HG03108 (cell line): ENCODE measurements around the gene SORCS2.

Source experiments
- ATAC-seq: cut with Tn5 transposase; IDR thresholded peaks from one replicate; pipeline ENCODE4 v1.9.1; 2021; ENCODE audit warnings: moderate library complexity; ENCODE audit not compliant: unreplicated experiment

Gene SORCS2

DNA sequence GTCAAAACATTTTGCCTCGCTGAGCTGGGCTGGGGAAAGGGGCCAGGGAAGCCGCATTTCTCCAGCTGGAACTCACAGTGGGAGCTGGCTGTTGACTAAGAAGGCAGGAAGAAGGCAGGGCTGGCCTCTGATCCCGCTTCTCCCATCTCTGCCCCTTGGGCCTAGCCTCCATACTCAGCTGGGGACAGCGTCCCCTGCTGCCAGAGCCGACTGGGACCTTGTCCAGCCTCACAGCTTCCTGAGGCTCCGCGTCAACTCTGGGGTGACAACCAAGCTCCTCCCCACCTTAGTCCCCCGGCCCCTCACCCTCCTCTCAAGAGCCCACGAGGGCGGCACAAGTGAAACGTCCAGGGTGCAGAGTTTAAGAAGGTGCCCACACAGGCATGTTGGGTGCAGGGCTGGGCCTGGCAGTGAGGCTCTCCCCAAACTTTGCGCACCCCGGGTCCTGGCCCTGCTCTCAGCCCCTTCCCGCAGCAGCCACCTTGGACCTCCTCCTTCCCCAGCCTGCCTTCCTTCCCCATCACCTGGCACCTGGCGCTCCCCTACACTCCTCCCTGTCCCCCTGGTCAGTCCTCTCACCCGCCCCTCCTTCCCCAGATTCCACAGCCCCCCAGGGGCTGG lies 141.6 kb downstream of the SORCS2 start:
- no peak for ATAC-seq

DNA sequence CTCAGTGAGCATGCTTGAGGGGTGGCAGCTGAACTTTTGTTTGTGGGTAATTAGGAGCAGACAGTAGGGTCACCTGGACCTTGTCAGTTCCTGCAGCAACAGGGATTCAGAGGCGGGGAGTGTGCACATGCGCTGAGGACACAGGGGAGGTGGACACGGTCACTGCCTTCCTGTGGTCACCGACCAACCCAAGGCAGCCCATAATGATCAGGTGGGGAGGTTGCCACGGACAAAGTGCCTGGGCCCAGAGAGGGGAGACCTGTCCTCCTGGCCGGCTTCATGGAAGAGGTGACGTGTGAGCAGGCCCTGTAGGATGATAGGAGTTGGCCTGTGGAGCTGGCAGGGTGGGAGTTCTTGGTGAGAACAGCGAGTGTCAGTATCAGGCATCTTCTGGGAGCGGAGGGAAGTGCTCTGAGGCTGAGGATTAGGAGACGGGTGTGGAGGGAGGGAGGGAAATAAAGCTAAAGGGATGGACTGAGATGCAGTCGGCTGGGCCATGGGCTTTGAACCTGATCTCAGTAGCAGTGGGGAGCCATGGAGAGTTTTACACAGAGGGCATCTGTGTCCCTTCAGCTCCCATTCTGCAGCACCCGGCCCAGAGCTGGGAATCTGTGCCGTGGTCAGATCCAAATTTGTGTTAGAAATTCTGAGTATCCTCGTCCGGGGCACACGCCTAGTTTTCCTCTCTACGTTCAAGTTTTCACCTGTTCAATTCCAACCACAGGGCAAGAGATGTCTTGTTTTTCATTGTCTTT lies 142.4 kb downstream of the SORCS2 start:
- ATAC-seq, result no peak

DNA sequence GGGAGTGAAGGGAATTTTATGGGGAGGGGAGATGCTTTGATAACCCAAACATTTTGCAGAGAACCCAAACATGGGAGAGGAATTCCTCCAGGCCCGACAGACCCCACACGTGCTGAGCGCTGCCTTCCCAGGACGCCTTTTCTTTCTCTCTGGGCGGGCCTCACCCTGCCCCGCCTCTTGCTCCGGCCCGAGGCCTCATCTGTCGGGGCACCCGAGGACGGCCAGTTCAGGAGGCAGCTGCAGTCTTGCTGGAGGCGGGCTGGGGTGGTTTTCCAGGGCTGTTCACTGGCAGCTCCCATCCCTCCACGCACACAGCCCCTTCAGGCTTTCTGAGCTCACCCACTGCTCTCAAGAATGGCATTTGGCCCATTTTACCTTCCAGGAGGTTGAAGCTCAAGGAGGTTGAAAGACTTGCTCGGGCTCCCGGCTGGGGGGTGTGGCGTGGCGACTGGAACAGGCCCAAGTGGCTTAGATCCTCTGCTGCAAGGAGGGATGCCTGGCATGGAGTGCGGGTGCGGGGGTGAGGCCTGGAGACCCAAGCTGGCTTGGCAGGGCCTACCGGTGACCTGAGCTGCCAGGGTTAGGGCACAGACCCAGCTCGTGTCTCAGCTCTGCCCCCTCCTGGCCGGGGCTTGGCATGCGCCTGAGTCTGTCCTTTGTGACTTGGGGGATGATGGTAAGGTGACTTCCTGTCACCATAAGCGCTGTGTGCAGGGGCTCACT lies 143.2 kb downstream of the SORCS2 start:
- ATAC-seq, result no peak

DNA sequence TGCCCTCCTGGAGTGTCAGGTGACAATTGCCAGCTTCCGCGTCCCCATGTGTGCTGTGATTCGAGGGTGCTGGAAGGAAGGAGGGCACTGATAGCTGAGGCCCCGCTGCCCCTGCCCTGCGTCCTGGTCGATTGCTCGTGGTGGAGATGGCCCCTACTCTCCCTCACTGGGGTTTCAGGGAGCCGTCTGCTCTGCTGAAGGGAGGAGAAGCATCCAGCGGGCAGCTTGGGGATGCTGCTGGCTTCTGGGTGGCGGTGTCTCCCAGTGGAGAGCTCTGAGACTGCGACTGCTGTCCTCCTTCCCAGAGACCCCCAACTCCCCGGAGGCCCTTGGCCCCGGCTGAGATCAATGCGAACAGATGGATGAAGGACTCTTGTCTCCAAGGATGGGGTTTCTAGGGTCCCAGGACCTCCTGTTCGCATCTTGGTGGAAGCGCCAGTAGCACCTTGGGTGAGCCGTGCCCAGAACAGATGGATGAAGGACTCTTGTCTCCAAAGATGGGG lies 143.8 kb downstream of the SORCS2 start:
- no peak for ATAC-seq

DNA sequence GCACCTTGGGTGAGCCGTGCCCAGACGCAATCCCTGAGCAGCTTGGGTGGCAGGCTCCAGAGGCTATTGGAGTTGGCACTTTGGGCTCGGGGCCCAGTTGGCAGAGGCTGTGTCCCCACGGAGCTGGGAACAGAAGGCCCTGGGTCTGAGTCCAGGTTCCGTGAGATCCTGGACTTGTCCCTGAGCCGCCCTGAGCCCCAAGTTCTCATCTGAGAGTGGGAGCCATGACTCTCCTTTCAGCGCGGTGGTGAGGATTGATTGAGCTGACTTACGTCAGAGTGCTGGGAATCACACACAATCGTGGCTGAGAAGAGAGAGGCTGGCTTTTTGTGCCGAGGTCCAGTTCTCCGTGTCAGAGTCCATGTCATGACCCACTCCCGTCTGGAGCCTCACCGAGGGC lies 144.4 kb downstream of the SORCS2 start:
- no peak for ATAC-seq

DNA sequence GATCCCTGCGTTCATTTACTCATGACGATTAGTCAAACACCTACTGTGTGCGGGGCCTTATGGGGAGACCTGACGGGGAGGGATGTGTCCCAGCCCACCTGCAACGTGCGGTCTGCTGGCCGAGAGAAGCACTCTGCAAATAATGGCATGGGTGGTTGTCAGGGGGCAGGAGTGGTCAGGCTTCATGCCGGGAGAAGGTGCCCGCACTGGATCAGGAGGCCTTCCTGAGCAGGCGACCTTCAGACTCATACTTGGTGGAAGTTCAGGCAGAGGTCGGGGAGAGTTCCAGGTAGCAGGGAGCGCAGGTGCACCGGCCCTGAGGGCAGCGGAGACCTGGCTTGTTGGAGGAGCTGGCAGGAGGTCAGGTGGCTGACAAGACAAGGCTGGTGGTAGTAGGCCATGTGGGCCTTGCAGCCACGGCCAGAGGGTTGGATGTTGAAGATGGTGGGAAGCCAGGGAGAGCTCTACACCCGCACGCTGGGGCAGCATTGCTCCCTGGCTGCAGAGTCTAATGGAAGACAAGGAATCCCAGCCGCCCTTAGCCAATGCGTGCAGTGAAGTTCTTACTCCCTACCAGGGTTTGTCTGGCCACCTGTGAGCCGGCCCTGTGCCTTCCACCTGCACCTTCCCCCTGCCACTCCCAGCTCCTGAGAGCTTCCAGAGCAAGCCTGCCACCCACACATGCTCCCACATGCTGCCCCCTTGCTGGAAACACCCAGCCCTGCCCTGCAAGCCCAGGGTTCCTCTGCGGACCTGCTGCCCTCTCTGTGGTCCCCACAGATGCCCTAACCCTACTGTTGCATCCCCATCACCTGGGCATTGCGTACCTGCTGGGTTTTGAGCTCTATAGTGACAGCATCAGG lies 145.1 kb downstream of the SORCS2 start:
- no peak for ATAC-seq

DNA sequence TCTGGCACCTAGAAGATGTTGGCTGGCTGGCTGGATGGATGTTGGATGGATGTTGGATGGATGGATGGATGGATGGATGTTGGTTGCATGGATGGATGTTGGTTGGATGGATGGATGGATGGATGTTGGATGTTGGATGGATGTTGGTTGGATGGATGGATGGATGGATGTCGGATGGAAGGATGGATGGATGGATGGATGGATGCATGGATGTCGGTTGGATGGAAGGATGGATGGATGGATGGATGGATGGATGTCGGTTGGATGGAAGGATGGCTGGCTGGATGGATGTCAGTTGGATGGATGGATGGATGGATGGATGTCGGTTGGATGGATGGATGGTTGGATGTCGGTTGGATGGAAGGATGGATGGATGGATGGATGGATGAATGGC lies 145.7 kb downstream of the SORCS2 start:
- no peak for ATAC-seq

DNA sequence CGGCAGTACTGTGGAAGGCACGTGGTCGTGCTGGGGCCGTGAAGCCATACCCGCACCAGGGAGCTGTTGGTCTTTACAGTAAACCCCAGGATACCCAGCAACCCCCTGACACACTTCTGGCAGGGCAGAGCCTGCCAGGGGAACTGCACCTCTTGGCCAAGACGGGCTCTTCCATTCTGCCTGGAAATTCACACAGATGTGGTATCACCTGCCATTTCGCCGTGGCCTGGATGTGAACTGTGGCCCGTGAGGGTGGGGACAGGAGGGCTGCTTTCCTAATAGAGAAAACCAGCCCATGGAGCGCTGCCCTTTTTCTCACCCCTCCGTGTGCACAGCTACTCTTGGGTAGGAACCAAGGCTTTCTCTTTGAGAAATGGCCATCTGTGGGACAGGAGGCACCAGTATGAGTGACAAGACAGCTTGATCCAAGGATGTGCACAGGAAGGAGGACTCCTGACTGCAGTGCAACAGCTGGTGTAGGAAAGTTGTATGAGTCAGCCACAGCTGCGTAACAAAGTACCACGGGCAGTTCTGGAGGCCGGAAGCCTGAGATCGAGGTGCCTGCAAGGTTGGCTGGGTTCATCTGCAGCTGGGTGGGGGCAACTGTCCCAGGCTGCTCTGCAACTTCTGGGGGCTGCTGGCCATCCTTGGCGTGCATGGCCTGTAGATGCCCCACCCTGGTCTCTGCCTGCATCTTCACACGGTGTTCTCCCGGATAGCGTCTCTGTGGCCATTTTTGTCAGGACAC lies 146.7 kb downstream of the SORCS2 start:
- no peak for ATAC-seq

DNA sequence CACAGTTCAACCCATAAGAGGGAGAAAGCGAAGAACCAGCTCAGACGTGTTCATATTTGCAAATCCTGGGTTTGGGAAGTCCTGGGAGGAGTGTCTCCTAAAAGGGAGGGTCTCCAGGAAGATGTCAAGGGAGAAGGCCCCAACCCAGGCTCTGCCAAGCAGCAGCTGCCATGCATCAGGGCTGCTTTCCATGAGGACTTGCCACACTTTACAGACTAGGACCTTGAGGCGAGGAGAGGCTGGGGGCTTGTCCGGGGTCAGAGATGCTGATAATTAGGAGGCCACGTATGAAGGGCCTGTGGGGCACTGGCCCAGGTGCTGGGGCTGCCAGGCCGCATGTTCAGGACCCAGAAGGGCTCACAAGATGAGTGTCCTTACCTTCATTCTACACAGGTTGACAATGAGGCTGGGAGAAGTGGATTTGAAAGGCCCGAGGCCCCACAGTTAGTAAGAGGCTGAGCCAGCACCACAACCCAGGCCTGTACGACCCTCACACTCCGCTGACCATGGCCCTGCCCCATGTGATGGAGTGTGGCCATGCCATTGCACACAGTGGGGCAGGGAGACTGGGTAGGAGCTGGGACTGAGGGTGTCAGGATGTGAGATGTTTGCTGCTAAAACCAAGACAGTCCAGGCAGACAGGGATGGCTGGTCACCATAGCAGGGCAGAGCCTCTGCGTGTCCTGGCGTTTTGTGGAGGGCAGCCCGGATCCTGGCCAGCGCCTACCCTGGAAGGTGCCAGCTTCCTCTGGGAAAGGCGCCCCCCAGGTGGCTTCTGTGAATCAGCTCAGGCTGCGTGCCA lies 147.6 kb downstream of the SORCS2 start:
- no peak for ATAC-seq

DNA sequence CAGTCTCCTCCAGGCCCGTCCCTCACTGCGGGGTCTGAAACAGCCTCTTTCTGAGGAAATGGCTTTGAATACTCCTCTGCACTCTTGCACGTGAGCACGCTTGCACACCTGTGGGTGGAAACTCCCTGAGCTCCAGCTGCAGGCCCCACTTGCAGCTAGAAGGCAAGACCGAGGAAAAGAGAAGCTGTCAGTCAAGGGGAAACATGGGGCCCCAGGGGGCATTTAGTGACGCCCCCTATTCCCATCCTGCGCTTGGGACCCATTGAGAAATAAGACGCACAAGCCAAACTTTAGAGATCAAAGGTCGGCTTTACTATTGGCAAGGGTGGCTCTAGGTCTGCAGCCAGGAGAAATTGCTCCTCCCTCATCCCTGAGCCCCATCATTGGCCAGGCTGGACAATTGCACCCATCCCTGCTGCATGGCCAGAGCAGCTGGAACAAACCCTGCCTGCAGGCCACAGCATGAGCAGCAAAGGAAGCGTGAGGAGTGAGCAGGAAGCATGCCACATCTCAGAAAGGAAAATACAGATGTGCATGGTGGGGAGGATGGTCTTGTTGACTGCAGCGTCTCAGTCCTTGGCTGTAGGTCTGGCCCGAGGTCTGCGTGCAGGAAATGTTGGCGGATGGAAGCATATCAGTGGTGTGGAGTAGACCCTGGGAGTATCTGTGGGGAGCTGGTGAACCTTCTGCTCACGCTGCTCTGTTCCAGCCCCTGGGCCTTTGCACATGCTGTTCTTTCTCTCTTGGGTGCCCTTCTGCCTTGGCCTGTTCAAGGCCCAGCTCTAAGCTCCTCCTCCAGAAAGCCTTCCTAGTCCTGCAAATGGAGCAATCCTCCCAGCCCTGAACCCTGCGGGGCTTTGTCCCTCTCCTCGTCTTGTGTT lies 148.5 kb downstream of the SORCS2 start:
- no peak for ATAC-seq

DNA sequence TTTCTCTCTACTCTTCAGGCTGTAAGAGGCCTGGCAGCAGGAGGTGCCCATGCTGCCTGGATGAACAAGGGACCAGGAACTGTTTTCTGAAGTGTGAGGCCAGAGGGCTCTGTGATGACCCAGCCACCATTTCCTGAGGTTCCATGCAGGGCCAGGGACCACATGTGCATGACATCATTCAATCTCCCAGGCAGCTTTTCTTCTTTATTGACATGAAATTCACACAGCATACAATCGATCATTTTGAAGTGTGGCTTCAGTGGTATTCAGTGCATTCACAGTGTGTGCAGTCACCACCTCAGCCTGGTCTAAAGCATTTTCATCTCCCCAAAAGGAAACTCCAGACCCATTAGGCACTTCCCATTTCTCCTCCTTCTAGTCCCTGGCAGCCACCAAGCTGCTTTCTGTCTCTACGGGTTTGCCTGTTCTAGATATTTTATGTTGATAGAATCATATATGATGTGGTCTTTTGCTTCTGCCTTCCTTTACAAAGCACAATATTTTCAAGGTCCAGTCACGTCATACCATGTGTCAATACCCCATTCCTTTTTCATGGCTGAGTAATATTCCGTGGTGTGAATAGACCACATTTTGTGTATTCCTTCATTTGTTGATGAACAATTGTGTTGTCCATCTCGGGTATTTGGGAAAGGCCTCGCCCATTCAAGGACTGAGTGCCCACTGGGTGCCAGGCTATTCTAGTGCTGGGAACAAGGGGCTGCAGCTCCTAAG lies 149.3 kb downstream of the SORCS2 start:
- ATAC-seq, result no peak

DNA sequence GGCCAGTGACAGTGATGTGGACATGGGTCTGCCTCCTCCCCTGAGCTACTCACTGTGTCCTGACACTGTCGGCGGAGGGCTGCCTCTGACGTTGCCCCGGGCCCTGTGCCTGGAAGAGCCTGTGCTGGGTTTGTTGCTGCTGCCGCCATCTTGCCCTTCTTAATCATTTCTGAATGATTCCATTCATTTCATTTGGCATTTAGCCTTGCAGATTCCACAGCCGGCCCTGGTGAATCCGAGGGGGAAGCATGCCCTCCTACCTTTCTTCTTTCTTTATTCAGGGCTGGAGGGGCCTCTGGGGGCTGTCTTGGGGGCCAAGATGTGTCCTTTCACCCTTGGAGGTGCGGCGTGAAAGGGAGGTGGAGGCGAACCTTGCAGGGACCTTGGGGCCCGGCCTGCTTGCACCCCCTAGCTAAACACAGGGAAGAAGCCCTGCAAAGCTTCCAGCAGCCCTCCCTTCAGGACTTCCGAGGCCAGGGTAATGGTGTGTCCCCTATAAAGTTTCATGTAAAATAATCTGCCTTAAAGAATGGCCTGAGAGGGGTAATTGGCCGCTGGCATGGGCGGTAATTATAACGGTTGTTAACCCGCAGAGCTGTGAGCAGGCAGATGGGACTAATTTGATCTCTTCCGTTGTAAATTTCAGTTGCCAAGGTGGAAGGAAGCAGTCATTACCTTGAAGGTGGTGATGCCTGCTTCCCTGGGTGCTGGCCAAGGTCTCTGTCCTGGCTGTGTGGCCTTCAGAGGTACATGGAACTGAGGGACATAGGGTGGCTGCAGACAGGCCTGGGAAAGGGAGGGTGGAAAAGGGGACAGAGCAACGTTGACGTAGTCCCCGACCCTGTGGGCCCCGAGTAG lies 150.1 kb downstream of the SORCS2 start:
- no peak for ATAC-seq

DNA sequence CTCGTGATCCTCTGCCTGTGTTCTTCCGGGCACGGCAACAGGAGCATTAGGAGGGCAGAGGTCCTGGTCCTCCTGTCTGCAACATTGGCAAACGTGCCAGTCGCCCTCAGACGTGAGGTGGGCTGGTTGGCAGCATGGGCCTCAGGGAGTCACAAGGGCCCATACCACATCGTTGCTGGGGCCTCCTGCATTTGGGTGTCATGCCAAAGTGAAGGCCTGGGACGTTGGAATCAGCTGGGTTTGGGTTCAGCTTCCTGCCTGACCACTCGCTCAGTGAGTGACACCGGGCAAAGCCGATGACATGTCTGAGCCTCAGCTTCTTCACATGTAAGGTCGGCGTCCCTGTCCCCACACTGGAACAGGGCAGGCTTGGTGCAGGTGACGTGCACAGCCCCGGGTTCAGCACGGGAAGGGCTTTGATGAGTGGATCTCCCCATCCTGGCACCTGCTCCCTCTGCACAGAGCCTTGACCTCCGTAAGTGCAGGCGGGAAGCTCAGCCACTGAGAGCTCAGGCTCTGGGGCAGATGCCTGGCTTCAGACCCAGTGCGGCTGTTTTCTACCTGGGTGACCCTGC lies 150.8 kb downstream of the SORCS2 start:
- ATAC-seq, result no peak

DNA sequence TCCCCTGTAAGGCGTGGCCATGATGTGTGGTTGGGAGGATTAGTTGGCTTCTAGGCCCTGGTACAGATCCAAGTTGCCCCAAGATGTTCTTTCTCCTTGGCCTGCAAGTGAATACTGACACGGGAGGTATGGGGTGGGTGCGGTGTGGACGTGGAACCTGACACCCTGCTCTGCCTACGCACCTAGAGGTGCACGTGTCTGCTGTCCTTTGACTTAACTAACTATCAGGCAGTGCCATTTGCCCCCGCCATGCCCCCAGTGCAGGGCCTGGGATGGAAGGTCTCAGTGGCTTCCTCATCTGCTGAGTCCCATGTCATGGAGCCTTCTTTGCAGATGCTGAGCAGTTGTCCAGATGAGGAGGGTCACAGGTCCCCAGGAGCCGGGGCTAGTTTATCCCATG lies 151.6 kb downstream of the SORCS2 start:
- ATAC-seq, result no peak

DNA sequence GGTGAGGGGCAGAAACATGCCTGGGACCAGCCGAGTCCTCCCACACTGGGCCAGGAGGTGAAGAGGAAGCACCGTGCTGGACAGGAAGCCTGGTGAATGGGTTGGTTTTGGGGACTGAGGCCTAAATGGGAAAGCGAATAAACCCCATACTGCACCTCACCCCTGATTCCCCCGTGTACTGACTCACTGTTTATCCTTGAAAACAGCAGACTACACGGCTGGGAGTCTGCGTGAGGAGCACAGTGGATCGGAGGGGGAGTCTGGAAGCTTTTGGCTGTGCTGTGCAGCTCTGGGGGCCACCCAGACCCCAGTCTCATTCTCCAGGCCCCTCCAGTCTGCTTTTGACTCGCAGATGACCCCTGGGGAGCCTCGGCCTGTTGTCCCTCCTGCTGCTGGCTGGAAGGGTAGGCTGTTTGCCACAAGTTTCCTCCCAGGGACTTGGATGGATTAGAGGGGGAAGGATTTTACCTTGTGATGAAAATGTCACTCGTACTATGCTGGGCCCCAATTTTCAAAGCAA lies 152.4 kb downstream of the SORCS2 start:
- no peak for ATAC-seq

DNA sequence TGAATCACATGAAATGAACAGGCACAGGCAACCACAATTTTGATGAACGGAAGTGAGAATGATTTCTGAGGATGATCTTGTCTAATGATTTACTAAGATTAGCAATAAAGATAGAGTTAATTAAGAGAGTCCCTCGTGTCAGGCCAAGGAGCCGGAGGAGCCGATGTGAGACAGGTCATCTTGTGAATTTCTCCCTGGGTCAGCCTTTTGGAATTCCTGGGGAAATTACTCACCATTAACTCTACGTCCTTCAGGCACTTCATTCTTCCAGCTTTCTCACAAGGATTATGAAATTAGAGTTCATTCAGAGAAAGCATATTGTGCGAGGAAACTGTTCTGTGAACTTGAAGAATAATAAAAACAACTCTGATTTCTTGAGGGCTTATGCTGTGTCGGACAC lies 155.6 kb downstream of the SORCS2 start:
- ATAC-seq, result no peak
